SJCRH30 (cell line): ENCODE data around the gene NSL1. TPM values are rescaled to one million over a fixed set of nuclear protein-coding genes. Genes with fewer than 3 reads are reported as not detected.

Source experiments
- DNase-seq, 2 experiments: peaks; one replicate each; pipeline ENCODE4 v3.0.0-alpha.2; 2015 to 2020
- H3K27ac ChIP-seq: fragments of 250-450 bp; sonication (Bioruptor Pico); 2 replicates; pipeline ENCODE4 v1.5.1; 2020; ENCODE audit warnings: mild to moderate bottlenecking, moderate library complexity
- H3K27me3 ChIP-seq: fragments of 250-450 bp; sonication (Bioruptor Pico); 2 replicates; pipeline ENCODE4 v1.5.1; 2020; ENCODE audit warnings: mild to moderate bottlenecking, moderate library complexity
- H3K36me3 ChIP-seq: fragments of 250-450 bp; sonication (Bioruptor Pico); 2 replicates; pipeline ENCODE4 v1.5.1; 2020; ENCODE audit warnings: mild to moderate bottlenecking, moderate library complexity
- H3K4me1 ChIP-seq: fragments of 250-450 bp; sonication (Bioruptor Pico); 2 replicates; pipeline ENCODE4 v1.5.1; 2020; ENCODE audit warnings: mild to moderate bottlenecking, moderate library complexity
- H3K4me3 ChIP-seq: fragments of 250-450 bp; sonication (Bioruptor Pico); 2 replicates; pipeline ENCODE4 v1.5.1; 2020; ENCODE audit warnings: mild to moderate bottlenecking, moderate library complexity
- H3K9me3 ChIP-seq: fragments of 250-450 bp; sonication (Bioruptor Pico); replicated peaks from 2 replicates; pipeline ENCODE4 v1.5.1; 2020; ENCODE audit warnings: mild to moderate bottlenecking, moderate library complexity
- total RNA-seq: library from RNA; depleted of rRNA; stranded (reverse); fragments of >200 nt; shearing (Covaris generic); gene quantifications from 2 replicates; pipeline ENCODE4 v1.2.3, GENCODE V29; 2014

NSL1 gene
- total RNA-seq, 1 experiment from 2014 or later, result 76.7 TPM

DNA sequence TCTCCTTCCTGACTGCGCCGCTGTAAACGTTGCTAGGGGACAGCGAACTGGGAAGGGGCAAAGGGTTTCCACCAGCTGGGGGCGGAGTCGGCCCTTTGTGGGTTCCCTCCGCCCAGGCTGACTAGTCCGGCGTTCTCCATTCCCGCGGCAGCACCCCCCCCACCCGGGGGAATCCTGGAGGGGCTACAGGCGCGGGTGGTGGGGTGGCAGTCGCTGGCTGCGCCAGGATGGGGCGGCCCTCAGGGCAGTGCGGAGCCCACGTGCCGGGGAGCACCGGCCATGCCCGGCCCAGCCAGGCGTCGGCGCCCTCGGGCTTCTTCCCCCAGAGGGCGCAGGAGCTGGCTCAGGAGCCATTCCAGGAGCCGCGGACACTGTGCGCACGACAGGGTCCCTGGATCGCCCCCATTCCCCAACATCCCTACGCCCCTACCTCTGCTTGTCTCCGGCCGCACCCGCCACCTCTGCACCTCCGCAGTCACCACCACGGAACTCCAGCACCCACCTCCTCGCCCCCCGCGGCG is 92.4 kb downstream of the NSL1 start:
- H3K27ac ChIP-seq, result no peak overlapping the region; the same call in 1 of the 2 replicates
- H3K27me3 ChIP-seq, result no peaks in the 10 kb centered on the region
- DNase-seq, result peak; percentile 76 to 83
- H3K4me1 ChIP-seq, result 0 out of 2 replicates have a peak, but pooled peaks cover 2% of the 10 kb centered on the region
- no peaks in the 10 kb centered on the region for H3K9me3 ChIP-seq
- no peaks in the 10 kb centered on the region for H3K36me3 ChIP-seq
- peak overlapping the region; percentile 66 for H3K4me3 ChIP-seq

- Histone ChIP-seq H3K27ac (no peak overlapping the region), H3K4me3 (peak overlapping the region; percentile 66), H3K4me1 (0 out of 2 replicates have a peak, but pooled peaks cover 2% of the 10 kb centered on the region), H3K36me3 (no peaks in the 10 kb centered on the region), H3K27me3 (no peaks in the 10 kb centered on the region), H3K9me3 (no peaks in the 10 kb centered on the region)
- DNase-seq, result no peak
Measured at GRCh38 chr1:212698467-212699103, 93.0 kb downstream of the NSL1 start.

GRCh38 chr1:212696721-212697331 is 94.8 kb downstream of the NSL1 start:
- no peak for DNase-seq

GRCh38 chr1:212692774-212693644 is 98.6 kb downstream of the NSL1 start:
- Histone ChIP-seq H3K27ac (no peak overlapping the region), H3K27me3 (no peaks in the 10 kb centered on the region), H3K9me3 (no peaks in the 10 kb centered on the region), H3K36me3 (no peaks in the 10 kb centered on the region), H3K4me1 (0 out of 2 replicates have a peak, but pooled peaks cover 1% of the 10 kb centered on the region), H3K4me3 (no peak overlapping the region)
- DNase-seq, result no peak

More at GRCh38 chr1:212696721-212697331, 94.8 kb downstream of the NSL1 start:
- Histone ChIP-seq H3K27ac (no peak overlapping the region), H3K4me3 (no peak overlapping the region), H3K36me3 (no peaks in the 10 kb centered on the region), H3K9me3 (no peaks in the 10 kb centered on the region), H3K27me3 (no peaks in the 10 kb centered on the region), H3K4me1 (0 out of 2 replicates have a peak, but pooled peaks cover 2% of the 10 kb centered on the region)

- DNase-seq, result no peak
- no peaks in the 10 kb centered on the region for H3K36me3 ChIP-seq
- no peak overlapping the region for H3K4me3 ChIP-seq
- H3K27me3 ChIP-seq, result no peaks in the 10 kb centered on the region
- H3K9me3 ChIP-seq, result no peaks in the 10 kb centered on the region
- no peak overlapping the region for H3K27ac ChIP-seq
- no peaks in the 10 kb centered on the region for H3K4me1 ChIP-seq
Measured at GRCh38 chr1:212691561-212692071, 100.0 kb downstream of the NSL1 start.

GRCh38 chr1:212690816-212691403 is 100.7 kb downstream of the NSL1 start:
- Histone ChIP-seq H3K4me3 (no peak overlapping the region), H3K9me3 (no peaks in the 10 kb centered on the region), H3K27ac (no peak overlapping the region), H3K27me3 (no peaks in the 10 kb centered on the region), H3K4me1 (no peaks in the 10 kb centered on the region), H3K36me3 (no peaks in the 10 kb centered on the region)
- DNase-seq, result no peak

DNA sequence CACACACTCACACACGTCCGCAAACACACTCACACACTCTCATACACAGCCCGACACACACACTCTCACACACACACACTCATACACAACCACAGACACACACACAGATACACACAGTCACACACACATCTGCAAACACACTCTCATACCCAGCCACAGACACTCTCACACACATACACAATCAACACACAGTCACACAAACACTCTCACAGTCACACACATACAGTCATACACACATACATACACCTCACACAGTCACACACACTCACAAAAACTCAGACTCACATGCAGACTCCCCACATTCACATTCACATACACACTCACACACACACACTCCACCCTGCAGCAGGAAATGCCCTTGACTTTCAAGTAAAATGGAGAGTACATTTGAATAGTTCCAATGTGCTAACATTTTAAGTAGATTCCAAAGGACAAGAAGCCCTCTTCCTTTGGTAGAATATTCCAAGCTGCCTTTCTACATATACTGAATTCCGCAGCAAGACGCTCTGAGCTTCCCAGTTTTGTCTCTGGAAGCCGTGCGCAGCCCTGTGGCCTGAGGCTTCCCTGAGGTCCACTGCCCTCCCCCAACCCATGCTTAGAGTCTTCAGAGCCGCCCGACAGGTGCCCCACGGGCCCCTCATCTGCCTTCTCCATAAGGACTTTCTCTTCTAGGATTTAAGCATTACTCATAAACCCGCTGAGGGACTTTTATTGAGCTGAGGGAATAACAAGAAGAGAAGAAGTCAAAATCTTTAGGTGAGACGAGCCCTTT is 101.6 kb downstream of the NSL1 start:
- Histone ChIP-seq H3K4me1 (no peaks in the 10 kb centered on the region), H3K27me3 (no peaks in the 10 kb centered on the region), H3K4me3 (no peak overlapping the region), H3K36me3 (no peaks in the 10 kb centered on the region), H3K9me3 (no peaks in the 10 kb centered on the region), H3K27ac (no peak overlapping the region)
- no peak for DNase-seq

- Histone ChIP-seq H3K27ac (no peak overlapping the region), H3K9me3 (no peaks in the 10 kb centered on the region), H3K4me3 (no peak overlapping the region), H3K27me3 (no peaks in the 10 kb centered on the region), H3K4me1 (no peaks in the 10 kb centered on the region), H3K36me3 (no peaks in the 10 kb centered on the region)
- no peak for DNase-seq
Measured at GRCh38 chr1:212689196-212689725, 102.3 kb downstream of the NSL1 start.

- H3K9me3 ChIP-seq, result no peaks in the 10 kb centered on the region
- H3K27ac ChIP-seq, result no peak overlapping the region
- no peaks in the 10 kb centered on the region for H3K36me3 ChIP-seq
- no peaks in the 10 kb centered on the region for H3K4me1 ChIP-seq
- no peak for DNase-seq
- no peak overlapping the region for H3K4me3 ChIP-seq
- no peaks in the 10 kb centered on the region for H3K27me3 ChIP-seq
Measured at GRCh38 chr1:212688341-212689047, 103.1 kb downstream of the NSL1 start.

DNA sequence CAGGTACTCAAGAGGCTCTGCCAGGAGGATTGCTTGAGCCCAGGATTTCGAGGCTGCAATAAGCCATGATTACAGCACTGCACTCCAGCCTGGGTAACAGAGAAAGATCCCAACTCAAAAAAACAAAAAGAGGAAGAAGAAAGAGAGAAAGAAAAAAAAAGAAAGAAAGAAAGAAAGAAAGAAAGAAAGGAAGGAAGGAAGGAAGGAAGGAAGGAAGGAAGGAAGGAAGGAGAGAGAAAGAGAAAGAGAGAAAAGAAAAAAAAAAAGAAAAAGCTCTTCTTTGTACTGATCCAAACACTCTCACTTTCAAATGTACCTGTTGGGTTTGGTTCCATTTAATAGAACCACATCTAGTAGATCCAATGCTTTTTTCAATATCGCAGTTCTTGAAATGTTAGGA is 103.8 kb downstream of the NSL1 start:
- Histone ChIP-seq H3K36me3 (no peaks in the 10 kb centered on the region), H3K4me1 (no peaks in the 10 kb centered on the region), H3K4me3 (no peak overlapping the region), H3K27ac (no peak overlapping the region), H3K27me3 (no peaks in the 10 kb centered on the region), H3K9me3 (no peaks in the 10 kb centered on the region)
- no peak for DNase-seq

GRCh38 chr1:212686591-212686990 is 105.0 kb downstream of the NSL1 start:
- Histone ChIP-seq H3K9me3 (no peaks in the 10 kb centered on the region), H3K27me3 (no peaks in the 10 kb centered on the region), H3K27ac (no peak overlapping the region), H3K36me3 (no peaks in the 10 kb centered on the region), H3K4me3 (no peak overlapping the region), H3K4me1 (no peaks in the 10 kb centered on the region)
- DNase-seq, result no peak

- DNase-seq, result no peak
- H3K27ac ChIP-seq, result no peak overlapping the region
- H3K4me3 ChIP-seq, result no peak overlapping the region
- no peaks in the 10 kb centered on the region; the same call in 1 of the 2 replicates for H3K9me3 ChIP-seq
- no peaks in the 10 kb centered on the region for H3K36me3 ChIP-seq
- no peaks in the 10 kb centered on the region for H3K27me3 ChIP-seq
- no peaks in the 10 kb centered on the region for H3K4me1 ChIP-seq
Measured at GRCh38 chr1:212686069-212686468, 105.5 kb downstream of the NSL1 start.

DNA sequence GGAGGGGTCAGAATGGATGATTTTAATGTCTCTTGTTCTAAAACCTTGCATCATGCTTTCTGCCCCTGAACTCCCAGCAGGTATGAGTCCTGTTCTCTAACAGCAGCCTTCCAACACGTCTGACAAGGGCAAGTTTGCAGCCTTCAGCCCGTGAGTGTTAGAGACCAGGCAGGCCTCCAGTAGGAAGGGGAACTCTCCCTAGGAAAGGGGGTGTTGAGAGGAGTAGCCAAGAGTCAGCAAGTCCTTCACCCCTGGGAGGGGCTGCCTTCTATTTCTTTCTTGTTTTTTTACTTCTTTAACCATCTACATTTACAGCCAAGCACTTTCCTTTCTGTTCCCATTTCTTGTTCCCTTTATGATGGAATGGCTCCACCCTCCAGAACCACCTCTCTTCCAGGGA is 106.1 kb downstream of the NSL1 start:
- no peak overlapping the region for H3K4me3 ChIP-seq
- H3K27ac ChIP-seq, result no peak overlapping the region
- no peaks in the 10 kb centered on the region; the same call in 1 of the 2 replicates for H3K9me3 ChIP-seq
- no peak for DNase-seq
- no peaks in the 10 kb centered on the region for H3K36me3 ChIP-seq
- no peaks in the 10 kb centered on the region for H3K4me1 ChIP-seq
- H3K27me3 ChIP-seq, result no peaks in the 10 kb centered on the region
